Stimulated activated CD4-positive, alpha-beta T cell treated with anti-CD3 and anti-CD28 coated beads, Interleukin-4, amount 100 ng/mL, for 4 hours (primary cell): ENCODE results near the gene DDX6.
"Not testable (repeated sequence)": the region's sequence is repeated elsewhere in the genome, so short reads cannot be mapped to it uniquely, and the experiment has no call there.

Experiments
- DNase-seq, 2 experiments: peaks; one replicate each; pipeline ENCODE4 v3.0.0-alpha.2; 2020

Gene DDX6

DNA sequence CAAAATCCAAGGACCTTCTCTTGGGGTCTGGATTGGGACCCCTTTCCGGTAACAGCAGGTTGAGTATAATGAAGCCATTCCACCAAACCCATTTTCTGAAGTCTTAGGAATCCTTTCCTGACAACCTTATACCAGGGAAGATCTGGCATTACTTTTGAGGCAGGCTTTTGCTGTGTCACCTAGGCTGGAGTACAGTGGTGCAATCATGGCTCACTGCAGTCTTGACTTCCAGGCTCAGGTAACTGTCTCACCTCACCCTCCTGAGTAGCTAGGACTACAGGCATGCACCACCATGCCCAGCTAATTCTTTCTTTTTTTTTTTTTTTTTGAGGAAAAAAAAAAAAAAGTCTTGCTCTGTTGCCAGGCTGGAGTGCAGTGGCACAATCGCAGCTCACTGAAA is 55.8 kb downstream of the DDX6 start:
- DNase-seq, result no peak

GRCh38 chr11:118734031-118734430 is 56.9 kb downstream of the DDX6 start:
- no peak for DNase-seq

- not testable (repeated sequence) for DNase-seq
Measured at GRCh38 chr11:118729753-118730152, 61.2 kb downstream of the DDX6 start.

DNA sequence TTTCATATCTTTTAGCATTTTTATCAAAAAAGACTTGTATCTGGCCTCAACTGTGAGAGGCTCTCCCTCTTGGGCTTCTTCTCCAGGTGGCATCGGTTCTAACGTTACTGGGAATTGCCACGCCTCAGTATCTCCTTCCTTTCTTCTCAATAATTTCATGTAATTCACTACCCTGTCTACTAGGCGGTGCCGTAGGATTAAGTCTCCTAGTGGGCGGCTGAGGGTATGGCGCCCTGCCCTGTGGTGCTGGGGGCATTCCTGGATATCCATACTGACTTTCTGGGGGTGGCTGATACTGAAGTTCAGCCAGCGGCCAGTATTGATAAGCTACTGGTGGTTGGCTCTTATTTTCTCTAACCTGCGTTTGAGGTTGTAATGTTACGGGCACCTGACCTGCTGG is 62.9 kb downstream of the DDX6 start:
- DNase-seq, result not testable (repeated sequence)

DNA sequence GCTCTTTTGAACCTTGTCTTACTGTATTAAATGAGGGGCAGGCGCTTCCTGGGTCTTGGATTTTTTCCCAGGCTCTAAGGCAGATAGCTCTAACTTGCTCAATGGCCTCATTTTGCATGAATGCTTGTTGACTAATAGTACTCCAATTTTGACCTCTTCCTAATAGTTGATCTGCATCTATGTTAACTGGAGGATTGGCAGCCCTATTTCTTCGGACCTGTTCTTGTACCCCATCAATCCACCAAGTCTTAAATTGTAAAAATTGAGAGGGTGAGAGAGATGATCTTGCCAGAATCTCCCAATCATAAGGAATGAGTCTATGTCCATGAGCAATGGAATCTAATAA is 63.3 kb downstream of the DDX6 start:
- DNase-seq, result not testable (repeated sequence)

GRCh38 chr11:118727001-118727720 is 63.8 kb downstream of the DDX6 start:
- DNase-seq, result not testable (repeated sequence)

DNA sequence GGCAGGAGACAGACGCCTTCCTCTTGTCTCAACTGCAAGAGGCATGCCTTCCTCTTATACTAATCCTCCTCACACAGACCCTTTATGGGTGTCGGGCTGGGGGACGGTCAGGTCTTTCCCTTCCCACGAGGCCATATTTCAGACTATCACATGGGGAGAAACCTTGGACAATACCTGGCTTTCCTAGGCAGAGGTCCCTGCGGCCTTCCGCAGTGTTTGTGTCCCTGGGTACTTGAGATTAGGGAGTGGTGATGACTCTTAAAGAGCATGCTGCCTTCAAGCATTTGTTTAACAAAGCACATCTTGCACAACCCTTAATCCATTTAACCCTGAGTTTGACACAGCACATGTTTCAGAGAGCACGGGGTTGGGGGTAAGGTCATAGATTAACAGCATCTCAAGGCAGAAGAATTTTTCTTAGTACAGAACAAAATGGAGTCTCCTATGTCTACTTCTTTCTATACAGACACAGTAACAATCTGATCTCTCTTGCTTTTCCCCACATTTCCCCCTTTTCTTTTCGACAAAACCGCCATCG is 69.4 kb downstream of the DDX6 start:
- not testable (repeated sequence) for DNase-seq

DNA sequence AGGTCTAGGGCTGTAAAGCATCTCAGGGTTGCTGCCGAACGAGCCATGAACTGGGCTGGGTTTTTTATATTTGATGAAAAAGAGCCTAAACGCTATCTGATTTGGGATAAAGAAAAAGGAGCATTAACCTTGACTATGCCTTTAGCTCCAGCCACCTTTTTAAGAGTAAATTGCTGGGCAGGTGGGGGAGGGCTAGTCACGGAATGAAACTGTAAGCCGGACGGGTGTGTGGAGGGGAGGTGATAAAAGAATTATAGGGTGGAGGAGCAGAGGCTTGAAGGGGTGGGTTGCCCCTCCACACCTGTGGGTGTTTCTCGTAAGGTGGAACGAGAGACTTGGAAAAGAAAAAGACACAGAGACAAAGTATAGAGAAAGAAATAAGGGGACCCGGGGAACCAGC is 70.2 kb downstream of the DDX6 start:
- not testable (repeated sequence) for DNase-seq

DNA sequence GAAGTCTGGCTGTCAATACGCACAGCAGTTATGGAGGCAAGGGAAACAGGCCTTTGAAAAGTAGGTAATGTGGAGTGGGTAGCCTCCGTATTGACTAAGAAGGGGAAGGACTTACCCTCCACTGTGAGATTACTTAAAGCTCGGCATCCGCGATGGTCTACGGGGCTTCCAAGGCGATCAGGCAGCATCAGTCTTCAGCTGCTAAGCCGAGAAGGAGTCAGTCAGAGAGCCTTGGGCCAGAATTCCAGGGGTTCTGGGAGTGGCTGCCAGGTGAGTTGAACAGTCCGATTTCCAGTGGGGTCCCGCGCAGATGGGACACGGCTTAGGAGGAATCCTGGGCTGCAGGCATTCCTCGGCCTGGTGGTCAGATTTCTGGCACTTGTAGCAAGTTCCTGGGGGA is 70.9 kb downstream of the DDX6 start:
- not testable (repeated sequence) for DNase-seq

DNA sequence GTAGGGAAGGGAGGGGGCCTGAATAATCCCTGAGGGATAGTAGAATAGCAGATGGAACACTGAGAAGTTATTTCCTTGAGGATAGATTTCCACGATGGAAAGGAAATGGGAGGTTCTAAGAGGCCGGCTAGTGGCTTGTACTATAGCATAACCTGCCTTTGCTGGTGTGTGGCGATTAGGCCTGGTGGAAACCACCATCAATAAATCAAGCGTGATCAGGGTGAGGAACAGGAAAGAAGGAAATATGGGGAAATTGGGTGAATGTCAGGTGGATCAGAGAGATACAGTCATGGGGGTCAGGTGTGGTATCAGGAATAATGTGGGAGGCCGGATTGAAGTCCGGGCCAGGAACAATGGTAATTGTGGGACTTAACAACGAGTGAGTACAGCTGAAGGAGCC is 72.4 kb downstream of the DDX6 start:
- DNase-seq, result not testable (repeated sequence)

- DNase-seq, result not testable (repeated sequence)
Measured at GRCh38 chr11:118717733-118718132, 73.2 kb downstream of the DDX6 start.

- not testable (repeated sequence) for DNase-seq
Measured at GRCh38 chr11:118717221-118717620, 73.7 kb downstream of the DDX6 start.

GRCh38 chr11:118715837-118716260 is 75.1 kb downstream of the DDX6 start:
- no peak for DNase-seq

DNA sequence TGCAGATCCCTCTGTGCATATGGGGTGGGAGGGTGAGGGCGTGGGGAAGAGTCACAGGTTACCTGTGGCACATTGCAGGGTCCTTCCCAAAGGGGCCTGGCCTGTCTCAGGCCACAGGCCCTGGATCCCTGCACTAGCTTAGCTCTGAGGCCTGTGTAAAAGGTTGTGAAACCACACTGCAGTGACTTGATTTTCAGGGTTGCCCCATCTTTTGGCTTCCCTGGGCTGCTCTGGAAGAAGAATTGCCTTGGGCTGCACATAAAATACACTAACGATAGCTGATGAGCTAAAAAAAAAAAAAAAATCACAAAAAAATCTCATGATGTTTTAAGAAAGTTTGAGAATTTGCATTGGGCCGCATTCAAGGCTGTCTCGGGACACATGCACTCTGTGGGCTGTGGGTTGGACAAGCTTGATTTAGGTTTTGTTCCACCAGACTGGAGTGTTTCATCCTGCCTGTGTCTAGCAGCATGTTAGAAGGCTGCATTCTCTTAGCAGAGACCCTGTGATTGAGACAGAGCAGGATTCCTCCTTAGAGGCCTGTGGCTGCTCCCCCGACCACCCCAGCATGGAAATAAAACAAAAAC is 75.6 kb downstream of the DDX6 start:
- no peak for DNase-seq

DNA sequence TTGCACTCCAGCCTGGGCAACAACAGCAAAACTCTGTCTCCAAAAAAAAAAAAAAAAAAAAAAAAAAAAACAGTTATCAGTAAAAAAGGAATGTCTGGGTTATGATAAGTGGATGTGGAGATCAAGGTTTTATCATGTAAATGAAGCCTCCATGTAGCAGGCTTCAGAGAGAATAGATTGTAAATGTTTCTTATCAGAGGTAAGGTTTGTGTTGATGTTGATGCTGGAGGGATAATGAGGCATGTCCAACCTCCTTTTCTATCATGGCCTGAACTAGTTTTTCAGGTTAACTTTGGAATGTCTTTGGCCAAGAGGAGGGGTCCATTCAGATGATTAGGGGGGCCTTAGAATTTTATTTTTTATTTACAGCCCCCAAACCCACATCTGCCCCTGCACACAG is 76.1 kb downstream of the DDX6 start:
- DNase-seq, result no peak

DNA sequence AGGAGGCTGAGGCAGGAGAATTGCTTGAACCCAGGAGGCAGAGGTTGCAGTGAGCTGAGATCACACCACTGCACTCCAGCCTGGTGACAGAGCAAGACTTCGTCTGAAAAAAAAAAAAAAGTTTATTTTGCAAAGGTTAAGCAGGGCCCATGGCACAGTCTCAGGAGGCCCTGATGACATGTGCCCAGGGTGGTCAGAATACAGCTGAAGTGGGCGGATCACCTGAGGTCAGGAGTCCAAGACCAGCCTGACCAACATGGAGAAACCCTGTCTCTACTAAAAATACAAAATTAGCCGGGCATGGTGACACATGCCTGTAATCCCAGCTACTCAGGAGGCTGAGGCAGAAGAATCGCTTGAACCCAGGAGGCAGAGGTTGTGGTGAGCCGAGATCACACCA is 76.5 kb downstream of the DDX6 start:
- DNase-seq, result not testable (repeated sequence)

DNA sequence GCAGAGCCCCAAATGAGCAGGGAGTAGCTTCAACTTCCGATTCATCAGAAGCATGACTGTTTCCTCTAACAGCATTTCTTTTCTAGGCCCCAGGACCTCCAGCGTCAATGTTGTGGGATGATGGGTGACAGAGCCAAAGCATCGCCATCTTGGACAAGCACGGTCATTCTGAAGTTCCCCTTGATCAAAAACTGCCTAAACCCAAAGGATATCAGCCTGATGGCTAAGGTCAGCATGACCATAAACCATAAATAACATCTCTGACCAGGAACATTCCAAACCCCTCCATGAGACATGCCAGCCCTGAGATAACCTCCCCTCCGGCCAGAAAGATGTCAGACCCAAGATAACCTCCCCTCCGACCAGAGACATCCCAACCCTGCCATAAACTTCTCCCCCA is 82.7 kb downstream of the DDX6 start:
- no peak for DNase-seq

- DNase-seq, result no peak
Measured at GRCh38 chr11:118706546-118706825, 84.5 kb downstream of the DDX6 start.

GRCh38 chr11:118705791-118706545 is 85.0 kb downstream of the DDX6 start:
- no peak for DNase-seq

GRCh38 chr11:118705111-118705741 is 85.7 kb downstream of the DDX6 start:
- no peak for DNase-seq

DNA sequence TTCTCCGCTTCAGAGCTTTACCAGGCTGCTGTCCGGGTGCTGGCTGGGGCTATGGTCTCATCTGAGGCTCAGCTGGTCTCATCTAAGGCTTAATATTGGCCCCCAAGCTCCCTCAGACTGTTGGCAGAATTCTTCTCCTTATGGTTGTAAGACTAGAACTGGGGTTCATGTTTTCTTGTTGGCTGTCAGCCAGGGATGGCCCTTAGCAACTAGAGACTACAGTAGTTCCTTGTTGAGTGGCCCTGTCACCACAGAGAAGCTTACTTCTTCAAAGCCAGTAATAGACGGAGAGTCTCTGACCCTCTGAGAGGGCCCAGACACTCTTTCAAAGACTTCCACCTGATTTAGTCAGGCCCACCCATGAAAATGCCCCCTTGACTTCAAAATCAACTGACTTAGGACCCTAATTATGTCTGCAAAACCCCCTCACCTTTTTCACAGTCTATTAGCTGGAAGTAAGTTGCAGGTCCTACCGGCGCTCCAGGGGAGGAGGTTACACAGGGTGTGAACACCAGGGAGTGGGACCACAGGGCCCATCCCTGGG is 87.3 kb downstream of the DDX6 start:
- no peak for DNase-seq

GRCh38 chr11:118699506-118700220 is 91.3 kb downstream of the DDX6 start:
- DNase-seq, result peak in 1 of 2 experiments; percentile 53
